UCSD-AML1 (cell line): ENCODE data around the gene PPFIA1.
"Not testable (repeated sequence)": the region's sequence is repeated elsewhere in the genome, so short reads cannot be mapped to it uniquely, and the experiment has no call there.

ENCODE experiments used
- DNase-seq: peaks from one replicate; lab custom pipeline; 2025; ENCODE audit not compliant: unreplicated experiment; lab: John Stamatoyannopoulos, UW

The PPFIA1 gene

DNA sequence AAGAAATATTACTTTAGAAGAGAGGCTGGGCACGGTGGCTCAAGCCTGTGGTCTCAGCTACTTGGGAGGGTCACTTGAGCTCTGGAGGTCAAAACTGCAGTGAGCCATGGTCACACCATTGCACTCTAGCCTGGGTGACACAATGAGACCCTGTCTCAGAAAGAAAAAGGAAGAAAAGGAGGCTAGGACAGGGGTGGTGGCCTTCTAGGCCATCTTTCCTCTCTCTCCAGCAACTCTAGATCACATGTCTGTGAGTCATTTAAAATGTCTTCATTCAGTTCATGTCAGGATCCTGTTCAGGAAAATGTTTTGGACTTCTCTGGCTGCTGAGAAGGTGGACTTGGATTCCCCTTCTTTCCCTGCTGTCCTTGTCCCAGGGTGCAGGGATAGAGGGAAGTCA is 53.3 kb downstream of the PPFIA1 start:
- no peak for DNase-seq

DNA sequence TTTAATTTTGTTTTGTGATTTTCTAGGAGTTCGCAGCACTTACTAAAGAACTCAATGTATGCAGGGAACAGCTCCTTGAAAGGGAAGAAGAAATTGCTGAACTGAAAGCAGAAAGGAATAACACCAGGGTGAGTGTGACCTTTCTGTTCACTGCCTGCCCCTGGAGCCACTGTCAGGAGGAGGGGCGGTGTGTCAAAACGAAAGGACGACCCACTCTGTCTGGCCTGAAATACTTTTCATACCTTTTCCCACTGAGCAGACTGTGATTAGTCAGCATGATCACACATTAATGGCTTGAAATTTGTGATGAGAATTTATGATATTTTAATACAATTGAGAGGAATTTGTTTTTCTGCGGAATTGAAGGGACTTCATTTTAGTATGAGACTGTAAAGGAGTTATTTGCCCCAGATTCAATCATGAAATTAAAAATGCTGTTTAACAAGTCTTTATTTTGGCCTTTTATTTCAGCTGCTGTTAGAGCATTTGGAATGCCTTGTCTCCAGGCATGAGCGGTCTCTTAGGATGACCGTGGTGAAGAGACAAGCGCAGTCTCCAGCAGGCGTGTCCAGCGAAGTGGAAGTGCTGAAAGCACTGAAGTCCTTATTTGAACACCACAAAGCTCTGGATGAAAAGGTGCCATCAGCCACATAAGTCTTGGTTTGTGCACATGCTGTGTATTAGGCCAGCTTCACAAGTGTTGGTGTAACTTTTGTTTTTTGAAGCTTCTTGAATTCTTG is 54.1 kb downstream of the PPFIA1 start:
- no peak for DNase-seq

DNA sequence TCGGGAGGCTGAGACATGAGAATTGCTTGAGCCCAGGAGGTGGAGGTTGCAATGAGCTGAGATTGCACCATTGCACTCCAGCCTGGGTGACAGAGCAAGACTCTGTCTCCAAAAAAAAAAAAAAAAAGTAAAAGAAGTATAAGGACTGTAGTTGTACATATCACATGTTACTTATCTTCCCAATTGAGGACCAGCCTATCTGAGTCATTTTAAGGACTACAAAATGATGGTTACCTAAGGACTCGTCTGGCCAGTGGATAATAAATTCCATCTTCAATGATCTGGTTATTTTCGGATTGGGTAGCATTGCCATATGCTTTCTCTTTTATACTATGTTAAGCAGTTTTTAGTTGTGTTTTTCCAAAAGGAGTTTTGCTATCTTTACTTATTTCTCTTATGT is 55.3 kb downstream of the PPFIA1 start:
- DNase-seq = no peak

DNA sequence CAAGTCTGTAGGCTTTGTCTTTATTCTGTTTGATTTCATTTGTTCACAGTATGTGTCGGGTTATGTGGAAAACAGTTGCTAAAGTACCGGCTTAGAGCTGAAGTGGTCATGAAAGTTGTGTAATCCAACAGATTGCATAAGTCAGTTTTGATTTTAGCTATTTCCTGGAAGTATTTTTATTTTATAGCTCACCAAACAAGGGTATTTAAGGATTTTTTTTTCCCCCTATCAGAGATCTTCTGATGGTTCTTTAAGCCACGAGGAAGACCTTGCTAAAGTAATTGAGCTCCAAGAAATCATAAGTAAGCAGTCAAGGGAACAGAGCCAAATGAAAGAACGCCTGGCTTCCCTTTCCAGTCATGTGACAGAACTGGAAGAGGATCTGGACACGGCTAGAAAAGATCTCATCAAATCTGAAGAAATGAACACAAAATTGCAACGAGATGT is 55.9 kb downstream of the PPFIA1 start:
- no peak for DNase-seq

DNA sequence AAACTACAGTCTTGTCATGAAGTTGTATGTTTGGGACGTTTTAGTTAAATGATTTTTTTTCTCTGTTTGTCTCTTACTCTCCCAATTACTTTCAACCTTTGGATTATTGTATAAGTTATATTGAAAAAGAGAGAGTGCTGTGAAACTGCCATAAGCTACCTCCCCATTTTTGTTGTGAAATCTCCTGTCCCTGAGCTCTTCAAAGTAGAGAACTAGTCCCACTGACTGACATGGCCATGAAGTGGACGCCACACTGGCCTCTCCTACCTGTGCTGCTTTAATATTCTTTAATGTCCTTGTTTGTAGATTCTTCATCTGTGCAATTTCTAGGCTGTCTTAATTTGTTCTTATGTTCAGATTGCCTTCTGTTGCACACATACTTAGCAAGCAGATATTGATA is 56.3 kb downstream of the PPFIA1 start:
- DNase-seq = no peak

DNA sequence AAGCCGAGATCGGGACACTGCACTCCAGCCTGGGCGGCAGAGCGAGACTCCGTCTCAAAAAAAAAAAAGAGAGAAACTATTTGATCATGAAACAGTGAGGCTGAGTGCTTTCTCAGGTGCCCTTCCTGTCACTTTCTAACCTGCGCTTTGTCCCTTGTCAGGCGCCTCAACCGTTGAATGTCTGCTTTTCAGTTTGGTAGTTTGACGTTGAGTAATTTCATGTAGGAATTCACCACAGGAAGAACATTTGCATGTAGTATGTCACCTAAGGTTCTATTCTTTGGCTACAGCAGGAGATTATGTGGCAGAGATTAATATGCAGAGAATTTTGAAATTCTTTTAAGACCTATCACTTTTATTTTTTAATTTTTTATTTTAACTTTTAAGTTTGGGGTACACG is 57.2 kb downstream of the PPFIA1 start:
- no peak for DNase-seq

DNA sequence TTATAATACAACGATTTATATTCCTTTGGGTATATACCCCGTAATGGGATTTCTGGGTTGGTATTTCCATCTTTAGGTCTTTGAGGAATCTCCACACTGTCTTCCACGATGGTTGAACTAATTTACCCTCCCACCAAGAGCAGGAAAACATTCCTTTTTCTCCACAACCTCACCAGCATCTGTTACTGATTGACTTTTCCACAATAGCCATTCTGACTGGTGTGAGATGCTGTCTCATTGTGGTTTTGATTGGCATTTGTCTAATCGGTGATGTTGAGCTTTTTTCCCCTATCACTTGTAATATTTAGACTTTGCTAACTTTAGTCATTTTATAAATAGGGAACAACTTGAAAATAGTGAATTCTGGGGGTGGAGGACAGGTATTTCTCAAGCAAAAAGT is 58.1 kb downstream of the PPFIA1 start:
- DNase-seq = no peak

DNA sequence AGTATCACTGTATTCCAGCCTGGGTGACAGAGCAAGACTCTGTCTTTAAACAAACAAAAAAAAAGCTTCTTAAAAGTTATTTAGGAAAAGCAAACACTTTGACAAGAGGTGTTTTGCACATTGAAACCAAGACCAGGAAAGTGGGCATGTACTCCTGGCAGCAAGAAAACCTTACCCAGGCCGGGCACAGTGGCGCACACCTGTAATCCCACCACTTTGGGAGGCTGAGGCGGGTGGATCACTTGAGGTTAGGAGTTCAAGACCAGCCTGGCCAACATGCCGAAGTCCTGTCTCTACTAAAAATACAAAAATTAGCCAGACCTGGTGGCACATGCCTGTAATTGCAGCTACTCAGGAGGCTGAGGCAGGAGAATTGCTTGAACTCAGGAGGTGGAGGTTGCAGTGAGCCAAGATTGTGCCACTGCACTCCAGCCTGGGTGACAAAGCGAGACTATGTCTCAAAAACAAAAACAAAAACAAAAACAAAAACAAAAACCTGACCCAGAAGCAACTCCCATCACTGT is 60.9 kb downstream of the PPFIA1 start:
- not testable (repeated sequence) for DNase-seq

DNA sequence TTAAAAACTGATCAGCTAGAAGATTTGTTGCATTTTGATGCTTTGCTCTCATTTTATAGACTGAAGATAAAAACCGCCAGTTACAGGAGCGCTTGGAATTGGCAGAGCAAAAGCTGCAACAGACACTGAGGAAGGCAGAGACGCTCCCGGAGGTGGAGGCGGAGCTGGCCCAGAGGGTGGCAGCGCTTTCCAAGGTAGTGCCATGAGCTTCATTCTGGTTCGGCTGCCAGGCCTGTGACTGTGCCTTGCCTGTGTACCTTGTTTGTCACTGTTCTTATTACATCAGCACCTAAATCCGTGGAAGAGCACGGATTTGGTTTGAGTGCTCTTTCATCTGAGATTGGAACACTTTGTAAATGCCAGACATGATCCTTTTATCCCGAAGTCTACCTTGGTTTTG is 61.4 kb downstream of the PPFIA1 start:
- DNase-seq = no peak

DNA sequence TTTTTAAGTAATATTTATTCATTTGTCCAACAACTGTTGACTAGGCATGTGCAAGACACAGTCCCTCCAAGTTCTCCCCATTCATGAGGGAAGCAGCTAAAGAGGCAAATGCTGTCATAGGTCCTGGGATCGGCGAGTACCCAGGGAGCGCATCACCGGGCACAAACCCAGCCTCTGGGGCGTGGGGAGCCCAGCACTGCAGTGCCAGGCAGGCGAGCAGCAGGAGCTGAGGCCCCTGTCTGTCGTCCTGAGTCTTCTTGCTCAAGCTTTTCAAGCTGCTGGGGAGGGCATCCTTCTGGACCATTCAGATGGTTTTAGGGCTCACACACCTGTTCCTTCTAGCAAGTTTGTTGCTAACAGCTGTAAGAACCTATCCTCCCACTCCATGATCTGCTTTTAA is 62.1 kb downstream of the PPFIA1 start:
- no peak for DNase-seq

DNA sequence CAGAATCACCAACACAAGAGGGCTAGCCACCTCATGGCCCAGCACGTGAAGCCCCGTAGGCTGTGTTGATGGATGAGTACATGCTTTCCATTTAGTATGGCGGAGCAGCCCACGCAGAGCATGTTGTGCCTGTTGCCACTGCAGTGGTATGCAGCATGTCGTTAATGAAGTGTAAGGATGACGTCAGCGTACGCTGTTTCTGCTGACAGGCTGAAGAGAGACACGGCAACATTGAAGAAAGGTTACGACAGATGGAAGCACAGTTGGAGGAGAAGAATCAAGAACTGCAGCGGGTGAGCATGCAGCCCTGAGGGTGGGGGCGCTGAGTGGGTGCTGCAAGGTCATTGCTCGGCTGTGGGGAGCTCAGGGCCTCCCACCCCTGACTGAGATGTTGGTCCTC is 62.8 kb downstream of the PPFIA1 start:
- DNase-seq = no peak

DNA sequence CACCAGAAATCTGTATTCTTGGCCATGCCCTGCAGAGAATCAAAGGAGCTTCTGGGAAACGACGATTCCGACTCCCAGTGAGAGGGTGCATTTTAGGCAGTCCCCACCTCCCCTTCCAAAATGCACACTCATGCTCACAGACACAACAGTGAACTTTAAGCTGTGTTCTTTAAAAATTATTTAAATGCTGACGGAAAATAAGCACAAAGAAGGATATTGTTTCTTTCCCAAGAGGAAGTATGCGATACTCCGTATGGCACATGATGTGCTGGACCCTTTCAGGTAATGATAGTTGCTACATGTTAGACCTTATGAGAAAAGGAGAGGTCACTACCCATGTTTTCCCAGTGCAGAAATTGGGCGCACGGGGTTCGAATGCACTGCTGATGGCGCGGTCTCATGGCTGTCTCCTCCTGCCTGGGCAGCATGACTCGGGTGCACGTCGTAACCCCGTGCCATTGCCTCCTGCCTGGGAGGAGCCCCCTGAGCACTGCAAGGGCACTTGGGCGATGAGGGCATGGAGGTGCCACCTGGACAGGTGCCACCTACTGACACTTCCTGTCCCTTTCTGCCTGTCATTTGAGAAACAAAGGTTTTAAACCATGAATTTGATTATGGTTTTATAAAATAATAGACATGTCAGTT is 64.0 kb downstream of the PPFIA1 start:
- no peak for DNase-seq

DNA sequence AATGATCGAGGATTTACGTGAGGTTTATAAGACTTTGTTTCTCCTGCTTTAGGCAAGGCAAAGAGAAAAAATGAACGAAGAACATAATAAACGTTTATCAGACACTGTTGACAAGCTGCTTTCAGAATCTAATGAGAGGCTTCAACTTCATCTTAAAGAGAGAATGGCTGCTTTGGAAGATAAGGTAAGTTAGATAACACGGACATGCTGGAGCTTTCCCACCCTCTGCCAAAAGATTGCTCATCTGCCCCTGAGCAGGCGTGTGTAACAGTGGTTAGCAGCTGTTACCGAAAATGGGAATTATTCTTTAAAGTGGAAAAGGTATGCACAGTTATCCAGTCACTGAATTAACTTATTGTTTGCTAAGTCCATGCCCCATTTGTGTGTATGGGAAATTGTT is 65.0 kb downstream of the PPFIA1 start:
- no peak for DNase-seq

DNA sequence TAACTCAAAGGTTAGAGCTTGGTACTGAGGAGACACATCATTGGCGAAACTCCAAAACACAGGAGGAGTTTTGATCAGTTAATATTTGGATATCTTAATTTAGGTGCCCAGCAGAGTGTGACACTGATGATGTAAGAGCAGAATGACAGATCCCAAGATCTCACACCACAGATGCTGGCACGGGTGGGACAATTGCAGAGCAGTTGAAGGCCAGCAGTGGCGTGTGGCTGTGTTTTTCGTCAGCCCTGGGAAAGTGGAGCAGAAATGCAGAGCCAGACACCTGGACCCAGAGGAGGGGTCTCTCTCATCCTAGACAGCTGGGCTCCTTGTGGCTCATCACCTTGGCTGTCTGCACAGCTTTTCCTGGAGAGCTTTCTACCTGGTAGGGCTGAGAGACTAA is 68.1 kb downstream of the PPFIA1 start:
- no peak for DNase-seq

DNA sequence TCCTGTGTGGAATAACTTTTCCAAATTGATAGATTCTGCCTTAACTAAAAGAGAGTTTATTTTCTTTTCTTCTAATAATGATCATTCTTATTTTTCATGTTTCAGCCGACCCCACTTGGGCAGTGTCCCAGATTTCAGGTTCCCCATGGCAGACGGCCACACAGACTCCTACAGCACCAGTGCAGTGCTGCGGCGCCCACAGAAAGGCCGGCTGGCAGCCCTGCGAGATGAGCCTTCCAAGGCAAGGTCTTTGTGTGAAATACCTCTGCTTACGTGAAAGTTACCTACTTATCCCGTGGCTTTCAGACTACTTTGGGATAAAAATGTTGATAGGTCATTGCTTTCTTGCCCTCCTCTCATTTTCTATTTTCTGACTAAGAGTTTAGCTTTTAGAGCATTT is 68.6 kb downstream of the PPFIA1 start:
- no peak for DNase-seq

DNA sequence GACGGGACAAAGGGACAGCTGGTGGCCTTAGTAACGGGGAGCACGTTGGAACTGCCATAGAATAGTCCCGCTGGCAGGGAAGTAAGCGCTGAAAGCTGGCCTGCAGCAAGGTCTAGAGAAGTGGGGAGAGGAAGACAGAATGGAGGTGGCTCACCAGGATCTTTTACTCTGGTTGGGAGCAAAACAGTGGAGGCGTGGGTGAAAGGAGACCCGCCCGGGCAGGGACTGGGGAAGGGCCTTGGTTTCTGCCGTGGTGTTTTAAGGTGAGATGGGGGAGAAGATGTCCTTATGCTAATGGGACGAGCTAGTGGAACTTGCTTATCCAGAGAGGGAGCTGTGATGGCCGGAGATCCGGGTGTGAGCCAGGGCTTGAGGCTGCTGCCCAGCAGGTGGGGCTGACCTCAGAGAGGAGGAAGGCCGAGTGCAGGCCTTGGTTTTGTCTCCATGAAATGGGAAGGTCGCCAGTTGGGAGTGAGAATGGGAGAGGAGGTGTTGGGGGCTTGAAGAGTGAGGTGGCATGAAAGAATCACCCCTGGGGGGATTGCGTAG is 71.5 kb downstream of the PPFIA1 start:
- no peak for DNase-seq

DNA sequence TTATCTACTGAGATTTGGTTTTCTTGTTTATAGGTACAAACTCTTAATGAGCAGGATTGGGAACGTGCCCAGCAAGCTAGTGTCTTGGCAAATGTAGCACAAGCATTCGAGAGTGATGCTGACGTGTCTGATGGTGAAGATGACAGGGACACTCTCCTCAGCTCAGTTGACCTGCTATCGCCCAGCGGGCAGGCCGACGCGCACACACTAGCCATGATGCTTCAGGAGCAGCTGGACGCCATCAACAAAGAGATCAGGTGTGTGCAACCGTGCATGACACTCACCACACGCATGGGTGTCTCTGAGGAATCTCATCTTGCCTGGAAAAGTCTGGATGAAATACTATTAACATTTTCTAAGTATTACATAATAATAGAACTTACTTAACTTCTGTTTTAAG is 73.1 kb downstream of the PPFIA1 start:
- no peak for DNase-seq

DNA sequence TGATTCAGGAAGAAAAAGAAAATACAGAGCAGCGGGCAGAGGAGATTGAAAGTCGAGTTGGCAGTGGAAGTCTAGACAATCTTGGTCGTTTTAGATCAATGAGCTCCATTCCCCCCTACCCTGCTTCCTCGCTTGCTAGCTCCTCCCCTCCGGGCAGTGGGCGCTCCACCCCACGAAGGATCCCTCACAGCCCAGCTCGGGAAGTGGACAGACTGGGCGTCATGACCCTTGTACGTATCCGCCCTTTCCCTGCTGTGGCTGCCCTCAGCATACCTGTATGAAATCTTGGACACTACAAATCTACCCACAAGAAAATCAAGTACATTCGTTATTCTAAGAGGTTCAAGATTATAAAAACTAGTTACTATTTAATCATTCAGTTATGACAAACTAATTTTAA is 77.7 kb downstream of the PPFIA1 start:
- DNase-seq = no peak

DNA sequence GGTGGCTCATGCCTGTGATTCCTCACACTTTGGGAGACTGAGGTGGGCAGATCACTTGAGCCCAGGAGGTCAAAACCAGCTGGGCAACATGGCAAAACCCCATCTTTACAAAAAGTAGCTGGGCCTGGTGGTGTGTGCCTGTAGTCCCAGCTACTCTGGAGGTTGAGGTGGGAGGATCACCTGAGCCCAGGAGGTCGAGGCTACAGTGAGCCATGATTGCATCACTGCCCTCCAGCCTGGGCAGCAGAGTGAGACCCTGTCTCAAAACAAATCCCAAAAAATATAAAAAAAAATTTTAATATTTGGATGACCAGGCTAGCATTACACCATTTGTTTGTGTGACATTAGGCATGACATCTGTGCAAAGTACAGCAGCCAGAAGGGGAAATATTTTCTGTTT is 78.1 kb downstream of the PPFIA1 start:
- no peak for DNase-seq

DNA sequence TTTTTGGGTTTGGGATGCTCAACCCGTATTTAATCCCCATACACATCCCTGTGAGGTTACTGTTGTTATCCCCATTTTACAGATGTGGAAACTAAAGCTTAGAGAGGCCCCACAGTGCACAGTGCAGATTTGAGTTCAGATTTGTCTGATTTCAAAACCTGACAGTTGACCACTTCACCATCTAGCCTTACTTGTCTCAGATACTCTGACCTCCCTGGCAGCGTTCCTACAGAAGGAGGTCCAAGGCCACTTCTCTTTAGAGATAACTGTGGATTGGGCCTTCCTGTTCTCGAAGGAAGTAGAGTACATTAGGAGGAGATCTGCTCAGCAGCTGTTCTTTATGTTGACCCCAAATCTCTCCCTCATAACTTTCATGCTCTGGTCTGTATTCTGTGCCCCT is 81.2 kb downstream of the PPFIA1 start:
- no peak for DNase-seq

DNA sequence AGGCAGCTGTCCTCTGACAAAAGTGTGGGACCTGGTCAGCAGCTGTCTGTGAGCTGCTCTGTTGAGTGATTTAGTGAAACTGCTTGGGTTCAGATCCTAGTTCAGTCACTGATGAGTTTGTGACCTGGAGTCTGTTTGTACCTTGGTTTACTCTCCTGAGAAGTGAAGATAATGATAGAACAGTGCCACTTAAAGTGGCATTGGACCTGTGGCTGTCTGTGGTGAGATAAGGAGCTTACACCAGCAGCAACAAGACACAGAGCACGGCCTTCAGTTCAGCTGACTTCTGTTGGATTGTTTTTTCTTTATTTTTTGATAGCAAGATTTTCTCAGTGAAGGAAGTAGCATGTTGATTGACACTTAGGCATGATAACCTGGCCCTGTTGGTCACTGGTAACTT is 81.6 kb downstream of the PPFIA1 start:
- DNase-seq = no peak

DNA sequence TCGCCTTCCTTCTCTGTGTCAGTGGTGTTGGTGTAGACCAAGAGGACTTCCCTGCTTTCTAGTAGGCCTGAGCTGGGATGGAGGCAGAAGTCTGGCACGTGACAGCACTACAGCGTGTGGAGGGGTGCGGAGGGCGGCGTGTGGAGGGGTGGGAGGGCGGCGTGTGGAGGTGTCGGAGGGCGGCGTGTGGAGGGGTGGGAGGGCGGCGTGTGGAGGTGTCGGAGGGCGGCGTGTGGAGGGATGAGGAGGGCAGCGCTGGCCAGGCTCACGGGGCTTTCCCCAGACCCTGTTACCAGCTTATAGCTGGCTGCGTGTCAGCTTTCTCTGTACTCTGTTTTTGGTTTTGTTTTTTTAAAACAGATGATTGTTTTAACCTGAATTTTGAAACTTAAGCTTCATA is 82.1 kb downstream of the PPFIA1 start:
- DNase-seq = no peak
